Type B pancreatic cell (in vitro differentiated cells): ENCODE measurements around the gene SCEL. TPM values are rescaled to one million over a fixed set of nuclear protein-coding genes. Genes with fewer than 3 reads are reported as not detected.

Source experiments
- DNase-seq: peaks from one replicate; pipeline ENCODE4 v3.0.0; 2021; ENCODE audit warnings: mixed read lengths; ENCODE audit not compliant: unreplicated experiment; ENCODE audit errors: extremely low spot score
- H3K27ac Mint-ChIP-seq: 2 replicates; pipeline ENCODE4 v1.8.0; 2021; ENCODE audit warnings: mild to moderate bottlenecking, mixed read lengths
- H3K27me3 Mint-ChIP-seq: 2 replicates; pipeline ENCODE4 v1.8.0; 2021; ENCODE audit warnings: mixed read lengths
- H3K36me3 Mint-ChIP-seq: 2 replicates; pipeline ENCODE4 v1.8.0; 2021; ENCODE audit warnings: mixed read lengths
- H3K4me1 Mint-ChIP-seq: one replicate; pipeline ENCODE4 v1.8.0; 2021; ENCODE audit warnings: mixed read lengths; ENCODE audit not compliant: unreplicated experiment
- H3K4me3 Mint-ChIP-seq: 2 replicates; pipeline ENCODE4 v1.8.0; 2021; ENCODE audit warnings: mild to moderate bottlenecking, mixed read lengths
- H3K9me3 Mint-ChIP-seq: 2 replicates; pipeline ENCODE4 v1.8.0; 2021; ENCODE audit warnings: mixed read lengths
- total RNA-seq: library from RNA; stranded (reverse); gene quantifications from 2 replicates; pipeline ENCODE4 v1.2.1, GENCODE V29; 2021; ENCODE audit warnings: low replicate concordance
- TF ChIP-seq, protein P1 (sequence below): fragments of 200-600 bp; sonication (generic); conservative IDR thresholded peaks from 2 replicates; pipeline ENCODE4 v1.5.0; 2021; ENCODE audit warnings: antibody characterized with exemption, mild to moderate bottlenecking

SCEL gene
- total RNA-seq, 1 donor from 2014 or later: 102 TPM

DNA sequence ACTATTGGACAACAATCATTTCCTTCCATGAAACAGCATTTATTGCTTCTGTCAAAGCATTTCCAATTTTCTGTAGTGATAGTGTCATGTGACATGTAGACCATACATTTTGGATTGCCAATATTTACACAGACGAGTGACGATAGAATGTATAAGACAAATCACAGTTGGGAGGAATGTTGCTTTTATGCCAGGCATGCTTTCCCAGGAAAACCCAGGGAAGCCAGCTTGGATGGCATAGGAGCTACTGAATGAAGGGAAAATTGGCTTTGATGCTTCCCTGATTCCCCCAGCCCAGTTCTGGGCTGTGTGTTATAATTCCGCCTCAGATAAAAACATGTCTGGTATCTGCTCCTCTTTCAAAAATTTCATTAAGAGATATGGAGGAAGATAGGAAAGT lies 22.5 kb downstream of the SCEL start:
- DNase-seq: no peak
- H3K4me1 Mint-ChIP-seq: peaks cover 7% of the 10 kb centered on the region
- peaks cover 9% of the 10 kb centered on the region for H3K36me3 Mint-ChIP-seq
- TF ChIP-seq, protein P1, sequence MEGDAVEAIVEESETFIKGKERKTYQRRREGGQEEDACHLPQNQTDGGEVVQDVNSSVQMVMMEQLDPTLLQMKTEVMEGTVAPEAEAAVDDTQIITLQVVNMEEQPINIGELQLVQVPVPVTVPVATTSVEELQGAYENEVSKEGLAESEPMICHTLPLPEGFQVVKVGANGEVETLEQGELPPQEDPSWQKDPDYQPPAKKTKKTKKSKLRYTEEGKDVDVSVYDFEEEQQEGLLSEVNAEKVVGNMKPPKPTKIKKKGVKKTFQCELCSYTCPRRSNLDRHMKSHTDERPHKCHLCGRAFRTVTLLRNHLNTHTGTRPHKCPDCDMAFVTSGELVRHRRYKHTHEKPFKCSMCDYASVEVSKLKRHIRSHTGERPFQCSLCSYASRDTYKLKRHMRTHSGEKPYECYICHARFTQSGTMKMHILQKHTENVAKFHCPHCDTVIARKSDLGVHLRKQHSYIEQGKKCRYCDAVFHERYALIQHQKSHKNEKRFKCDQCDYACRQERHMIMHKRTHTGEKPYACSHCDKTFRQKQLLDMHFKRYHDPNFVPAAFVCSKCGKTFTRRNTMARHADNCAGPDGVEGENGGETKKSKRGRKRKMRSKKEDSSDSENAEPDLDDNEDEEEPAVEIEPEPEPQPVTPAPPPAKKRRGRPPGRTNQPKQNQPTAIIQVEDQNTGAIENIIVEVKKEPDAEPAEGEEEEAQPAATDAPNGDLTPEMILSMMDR: no peak
- H3K9me3 Mint-ChIP-seq: no peaks in the 10 kb centered on the region
- no peaks in the 10 kb centered on the region for H3K27me3 Mint-ChIP-seq
- H3K4me3 Mint-ChIP-seq: peak overlapping the region; percentile 5
- peak overlapping the region; percentile 78 for H3K27ac Mint-ChIP-seq

DNA sequence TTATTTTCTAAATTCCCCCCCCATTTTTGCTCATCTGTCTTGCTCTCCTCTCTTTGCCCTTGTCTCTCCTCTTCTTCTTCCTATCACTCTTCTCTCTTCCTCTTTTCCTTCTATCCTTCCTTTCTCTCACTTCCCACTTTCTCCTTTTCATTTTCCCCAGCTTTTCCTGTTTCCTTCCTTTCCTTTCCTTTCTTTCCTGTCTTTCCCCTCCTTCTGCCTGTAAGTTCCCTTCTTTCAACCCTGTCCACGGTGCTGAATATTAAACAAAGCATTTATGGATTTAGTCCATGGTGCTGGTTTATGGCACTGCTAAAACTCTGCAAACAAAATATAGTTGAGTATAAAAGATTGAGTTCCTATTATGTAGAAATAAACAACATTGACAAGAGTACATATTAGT lies 27.6 kb downstream of the SCEL start:
- no peaks in the 10 kb centered on the region for H3K27me3 Mint-ChIP-seq
- H3K4me1 Mint-ChIP-seq: no peaks in the 10 kb centered on the region
- H3K4me3 Mint-ChIP-seq: no peak overlapping the region
- no peaks in the 10 kb centered on the region for H3K36me3 Mint-ChIP-seq
- DNase-seq: no peak
- H3K27ac Mint-ChIP-seq: no peak overlapping the region
- H3K9me3 Mint-ChIP-seq: no peaks in the 10 kb centered on the region
- TF ChIP-seq, protein P1: no peak

DNA sequence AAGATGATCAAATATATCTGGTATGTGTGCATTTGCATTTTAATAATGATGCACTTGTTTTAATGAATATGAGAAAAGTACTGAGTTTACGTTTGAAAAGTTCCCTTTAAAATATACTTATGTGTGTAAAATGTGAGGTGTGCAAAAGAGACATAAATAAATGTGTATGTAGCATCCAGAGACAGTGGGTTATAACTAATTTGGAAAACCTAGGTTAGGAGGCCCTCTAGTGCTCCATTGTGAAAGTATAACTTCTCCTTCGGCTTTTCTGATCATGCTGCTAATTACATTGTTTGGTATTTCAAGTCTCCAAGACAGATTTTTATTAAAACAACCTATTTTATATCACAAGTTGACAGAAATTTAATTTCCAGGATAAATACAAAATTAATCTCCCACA lies 30.1 kb downstream of the SCEL start:
- H3K4me1 Mint-ChIP-seq: no peaks in the 10 kb centered on the region
- TF ChIP-seq, protein P1: peak; percentile 75
- H3K27ac Mint-ChIP-seq: no peak overlapping the region
- no peaks in the 10 kb centered on the region for H3K36me3 Mint-ChIP-seq
- no peak overlapping the region for H3K4me3 Mint-ChIP-seq
- no peaks in the 10 kb centered on the region for H3K9me3 Mint-ChIP-seq
- no peak for DNase-seq
- H3K27me3 Mint-ChIP-seq: no peaks in the 10 kb centered on the region

DNA sequence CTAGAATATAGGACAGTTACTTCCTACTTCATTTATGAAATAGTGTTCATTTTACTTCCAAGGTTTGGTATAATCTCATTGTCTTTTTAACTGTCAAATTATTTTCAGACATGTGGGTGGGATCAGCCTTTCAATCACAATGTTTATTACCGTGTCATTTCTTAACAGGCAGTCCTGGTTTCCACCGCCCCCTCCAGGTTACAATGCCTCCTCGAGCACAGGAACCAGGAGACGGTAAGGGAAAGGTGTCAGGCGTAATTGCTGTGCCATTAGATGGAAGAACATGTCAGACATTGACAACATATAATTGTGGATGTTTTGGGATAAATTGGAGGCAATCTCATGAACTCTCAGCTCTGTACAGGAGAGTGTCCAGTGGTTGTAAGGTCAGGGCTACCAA lies 36.5 kb downstream of the SCEL start:
- TF ChIP-seq, protein P1: no peak
- no peak for DNase-seq
- Mint-ChIP-seq H3K4me1 (peaks cover 5% of the 10 kb centered on the region), H3K27me3 (no peaks in the 10 kb centered on the region), H3K9me3 (no peaks in the 10 kb centered on the region), H3K36me3 (no peaks in the 10 kb centered on the region), H3K27ac (no peak overlapping the region), H3K4me3 (no peak overlapping the region)

DNA sequence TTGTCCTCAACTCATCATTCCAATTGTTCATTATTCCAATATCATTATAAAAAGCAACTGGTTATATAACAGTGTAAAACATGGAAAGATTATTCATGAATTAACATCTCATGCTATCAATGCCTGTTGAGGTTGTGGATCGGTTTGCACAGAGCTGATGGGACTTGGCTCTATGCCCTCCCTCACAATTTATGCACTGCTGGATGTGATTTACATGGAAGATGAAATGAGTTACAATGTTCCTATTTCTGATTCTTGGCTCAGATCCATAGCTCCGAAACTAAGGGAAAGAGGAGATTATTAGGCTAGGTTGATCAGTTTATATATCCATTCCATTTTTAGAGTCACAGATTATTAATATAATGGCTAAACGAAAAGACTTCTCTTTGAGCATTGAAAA lies 38.6 kb downstream of the SCEL start:
- Mint-ChIP-seq H3K4me3 (no peak overlapping the region), H3K4me1 (peaks cover 5% of the 10 kb centered on the region), H3K9me3 (no peaks in the 10 kb centered on the region), H3K27me3 (no peaks in the 10 kb centered on the region), H3K36me3 (no peaks in the 10 kb centered on the region), H3K27ac (no peak overlapping the region)
- DNase-seq: no peak
- TF ChIP-seq, protein P1: no peak

DNA sequence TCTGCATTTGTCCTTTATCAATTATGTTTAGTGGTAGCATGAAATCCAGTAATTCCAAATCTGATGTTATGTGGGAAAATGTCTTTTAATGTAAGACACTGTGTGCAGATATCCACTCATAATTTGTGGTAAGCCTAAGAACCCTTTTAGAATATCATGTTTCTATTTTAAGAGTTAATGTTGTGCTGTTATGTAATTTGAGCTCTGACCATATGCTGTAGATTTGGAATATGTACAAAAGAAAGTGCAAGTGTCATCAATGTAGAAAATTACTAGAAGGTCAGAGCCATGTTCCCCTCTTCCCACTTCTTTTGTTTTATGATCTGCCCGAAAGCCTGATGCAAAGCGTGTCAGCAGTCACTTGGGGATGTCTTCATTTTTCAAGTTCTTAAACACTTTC lies 44.5 kb downstream of the SCEL start:
- Mint-ChIP-seq H3K27me3 (no peaks in the 10 kb centered on the region), H3K27ac (peak overlapping the region; percentile 40), H3K9me3 (no peaks in the 10 kb centered on the region), H3K4me1 (peaks cover 11% of the 10 kb centered on the region), H3K36me3 (no peaks in the 10 kb centered on the region), H3K4me3 (no peak overlapping the region)
- no peak for DNase-seq
- TF ChIP-seq, protein P1: no peak
